ENCODE measurements around the gene MTA2.

MTA2 gene

GRCh38 chr11:62612366-62613290 is 11.0 kb upstream of the MTA2 start, which contains the start of the genes EML3 and ROM1:
Gene EML3, minus strand, starts transcription at chr11:62612775. Its CDS starts 318 bp downstream, at chr11:62612457.
Gene ROM1, plus strand, starts transcription at chr11:62613257. Its CDS starts 25 bp downstream, at chr11:62613282.
- DNase-seq (ENCODE audit: low read depth): peak; percentile 77

DNA sequence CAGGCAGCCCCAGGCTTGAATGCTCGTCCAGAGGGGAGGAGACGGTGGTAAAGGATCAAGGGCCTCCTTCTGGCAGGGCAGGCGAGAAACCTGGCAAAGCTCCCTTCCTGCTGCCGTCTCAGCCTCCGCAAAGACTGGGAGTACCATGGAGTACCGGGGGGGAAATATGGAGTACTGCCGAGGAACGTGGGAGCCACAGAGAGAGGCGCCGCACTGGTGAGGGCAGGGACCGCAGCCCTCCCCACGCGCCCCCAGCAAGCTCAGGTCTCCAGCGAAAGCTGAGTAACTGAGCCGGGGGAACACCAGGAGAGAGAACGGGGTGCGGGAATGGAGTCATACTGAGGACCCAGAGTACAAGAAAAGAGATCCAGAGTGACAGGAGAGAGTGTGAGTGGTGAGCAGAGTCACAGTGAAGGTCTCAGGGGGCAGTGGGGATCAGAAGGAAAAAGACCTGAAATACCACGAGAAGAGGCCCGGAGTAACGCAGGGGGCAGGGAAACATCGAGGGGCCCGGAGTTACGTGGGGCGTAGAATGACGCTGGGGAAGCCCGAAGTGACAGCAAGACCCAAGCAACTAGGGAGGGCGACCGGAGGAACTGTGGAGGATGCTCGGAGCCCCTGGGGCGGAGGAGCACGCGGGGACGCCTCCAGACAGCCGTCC is 10.2 kb upstream of the MTA2 start:
- DNase-seq (ENCODE audit: low read depth): no peak

DNA sequence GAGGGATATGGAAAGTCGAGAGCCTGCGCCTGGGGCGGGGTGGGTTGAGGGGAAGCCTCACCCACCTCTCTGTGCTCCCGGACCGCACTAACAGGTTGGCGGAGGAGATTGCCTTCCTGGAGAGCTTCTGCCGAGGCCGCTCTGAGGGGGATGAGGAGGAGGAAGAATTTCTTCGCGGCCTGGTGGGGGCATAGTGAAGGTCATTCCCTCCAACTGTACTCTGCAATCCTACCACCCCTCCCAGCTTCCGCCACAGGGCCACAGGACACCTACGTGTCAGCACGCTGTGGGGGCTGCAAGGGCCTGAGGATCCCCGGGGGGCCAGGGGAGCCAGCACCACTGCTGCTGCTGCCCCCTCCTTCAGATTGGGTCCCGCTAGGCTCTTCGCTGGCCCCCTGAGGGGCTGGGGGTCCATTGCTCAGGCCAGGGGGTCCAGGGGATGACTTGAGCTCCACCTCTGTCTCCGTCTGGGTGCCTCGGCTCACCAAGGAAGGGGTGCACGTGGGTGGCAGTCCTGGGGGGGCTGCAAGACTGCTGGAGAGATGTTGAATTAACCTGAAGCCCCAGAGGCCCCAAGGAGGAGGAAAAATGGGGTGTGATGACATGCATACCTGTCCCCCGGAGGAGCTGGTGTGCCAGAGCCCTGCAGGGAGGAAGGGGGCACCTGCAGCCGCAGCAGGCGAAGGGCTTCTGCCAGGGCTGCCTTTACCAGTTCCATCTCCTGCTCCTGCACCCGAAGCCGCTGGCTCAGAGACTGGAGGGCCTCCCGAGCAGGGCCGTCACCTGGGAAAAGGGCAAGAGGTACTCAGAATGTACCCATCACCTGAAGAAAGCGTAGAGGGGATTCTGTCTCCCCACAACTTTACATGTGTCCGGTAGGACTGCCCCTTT is 9.4 kb upstream of the MTA2 start:
- DNase-seq (ENCODE audit: low read depth): no peak

- DNase-seq (ENCODE audit: low read depth): no peak
Observed at GRCh38 chr11:62610403-62610802, 8.7 kb upstream of the MTA2 start.

- DNase-seq (ENCODE audit: low read depth): no peak
Observed at GRCh38 chr11:62608776-62609175, 7.1 kb upstream of the MTA2 start.

- DNase-seq (ENCODE audit: low read depth): no peak
Observed at GRCh38 chr11:62607714-62608113, 6.0 kb upstream of the MTA2 start.

GRCh38 chr11:62605902-62606301 is 4.2 kb upstream of the MTA2 start:
- DNase-seq (ENCODE audit: low read depth): no peak

- DNase-seq (ENCODE audit: low read depth): no peak
Observed at GRCh38 chr11:62605467-62605866, 3.8 kb upstream of the MTA2 start.

DNA sequence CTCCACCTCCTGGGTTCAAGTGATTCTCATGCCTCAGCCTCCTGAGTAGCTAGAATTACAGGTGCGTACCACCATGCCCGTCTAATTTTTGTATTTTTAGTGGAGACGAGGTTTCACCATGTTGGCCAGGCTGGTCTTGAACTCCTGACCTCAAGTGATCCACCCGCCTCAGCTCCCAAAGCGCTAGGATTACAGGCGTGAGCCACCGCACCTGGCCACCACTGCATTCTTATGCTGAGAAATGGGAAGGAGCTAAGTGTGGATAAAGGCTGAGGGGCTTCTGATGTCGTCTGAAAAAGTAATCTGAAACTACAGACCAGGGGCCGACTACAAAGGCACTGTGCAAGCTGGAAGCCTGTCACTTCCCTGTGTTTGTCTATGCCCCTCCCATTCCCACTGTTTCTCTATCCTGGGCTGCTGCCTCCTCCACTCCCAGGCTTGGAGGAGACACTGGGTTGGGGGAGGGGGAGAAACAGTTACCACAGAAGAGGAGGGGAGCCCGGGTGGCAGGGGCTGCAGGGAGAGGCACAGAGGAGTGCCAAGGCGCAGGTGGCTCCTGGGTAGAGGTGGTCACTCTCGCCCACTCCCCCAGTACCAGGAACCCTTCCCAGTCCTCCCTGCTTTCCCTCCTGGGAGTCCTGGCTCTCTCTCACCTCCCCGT is 2.9 kb upstream of the MTA2 start:
- no peak for DNase-seq (ENCODE audit: low read depth)

- DNase-seq (ENCODE audit: low read depth): no peak
Observed at GRCh38 chr11:62603776-62604299, 2.2 kb upstream of the MTA2 start.

DNA sequence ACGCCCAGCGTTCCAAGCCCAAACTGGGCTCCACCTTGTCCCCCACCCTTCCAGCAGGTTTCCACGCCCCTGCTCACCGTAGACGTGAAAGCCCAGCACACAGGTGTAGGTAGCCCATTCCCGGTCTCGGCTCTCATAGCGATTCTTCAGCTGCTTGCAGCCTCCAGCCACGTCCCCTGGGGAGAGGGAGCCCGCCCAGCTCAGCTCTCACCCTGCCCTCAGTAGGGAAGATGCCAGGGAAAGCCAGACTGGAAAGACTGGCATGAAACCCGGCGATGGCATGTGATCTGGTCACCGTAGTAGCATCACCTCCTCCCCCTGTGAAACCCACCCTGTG is 1.4 kb upstream of the MTA2 start:
- no peak for DNase-seq (ENCODE audit: low read depth)

GRCh38 chr11:62602141-62603071 is 741 bp upstream of the MTA2 start:
- no peak for DNase-seq (ENCODE audit: low read depth)

DNA sequence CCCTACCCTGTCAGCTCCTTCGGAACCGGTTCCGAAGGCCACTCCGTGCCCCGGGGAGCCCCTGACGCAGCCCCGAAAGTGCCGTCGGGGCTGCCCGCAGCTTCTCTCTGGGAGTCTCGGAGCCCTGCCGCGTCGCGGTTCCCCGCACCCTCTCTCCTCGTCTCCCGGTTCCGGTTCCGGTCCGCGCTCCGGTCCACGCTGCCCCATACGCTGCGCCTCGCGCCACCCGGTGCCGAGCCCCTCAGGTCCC is 618 bp downstream of the MTA2 start:
- no peak for DNase-seq (ENCODE audit: low read depth)

DNA sequence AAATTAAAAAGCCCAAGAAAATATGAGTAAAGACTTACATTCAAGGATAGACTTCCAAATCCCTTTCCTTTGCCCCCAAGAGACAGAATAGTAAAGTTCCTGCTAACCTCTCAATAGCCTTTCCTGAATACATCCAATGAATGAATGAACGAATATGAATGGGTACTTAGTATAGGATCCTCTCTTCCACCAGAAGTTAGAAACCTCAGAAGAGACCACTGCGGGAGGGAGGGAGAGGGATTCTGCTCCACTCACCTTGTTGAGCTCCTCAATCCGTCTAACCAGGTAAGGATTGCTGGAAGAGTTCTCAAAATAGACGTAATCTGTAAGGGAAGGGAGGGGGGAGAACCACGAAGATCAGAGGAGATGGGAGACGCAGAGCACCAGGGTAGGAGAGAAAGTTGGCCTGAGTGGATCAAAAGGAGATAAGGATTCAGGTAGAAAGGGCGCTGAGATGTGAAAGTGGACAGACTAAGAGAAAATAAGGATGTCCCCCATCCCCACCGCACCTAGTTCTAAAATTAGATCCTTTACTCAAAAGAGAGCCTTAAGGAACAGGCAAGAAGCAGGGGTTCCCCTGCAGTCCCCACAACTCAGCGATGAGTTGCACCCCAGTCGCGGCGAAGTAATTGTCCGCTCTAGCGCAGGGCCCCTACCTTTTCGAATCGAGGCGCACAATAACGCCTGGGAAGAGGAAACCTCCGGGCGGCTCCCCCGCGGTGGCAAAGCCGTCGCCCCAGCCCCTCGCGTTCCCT is 1.1 kb downstream of the MTA2 start:
- DNase-seq (ENCODE audit: low read depth): no peak

- no peak for DNase-seq (ENCODE audit: low read depth)
Observed at GRCh38 chr11:62599901-62600300, 1.8 kb downstream of the MTA2 start.

DNA sequence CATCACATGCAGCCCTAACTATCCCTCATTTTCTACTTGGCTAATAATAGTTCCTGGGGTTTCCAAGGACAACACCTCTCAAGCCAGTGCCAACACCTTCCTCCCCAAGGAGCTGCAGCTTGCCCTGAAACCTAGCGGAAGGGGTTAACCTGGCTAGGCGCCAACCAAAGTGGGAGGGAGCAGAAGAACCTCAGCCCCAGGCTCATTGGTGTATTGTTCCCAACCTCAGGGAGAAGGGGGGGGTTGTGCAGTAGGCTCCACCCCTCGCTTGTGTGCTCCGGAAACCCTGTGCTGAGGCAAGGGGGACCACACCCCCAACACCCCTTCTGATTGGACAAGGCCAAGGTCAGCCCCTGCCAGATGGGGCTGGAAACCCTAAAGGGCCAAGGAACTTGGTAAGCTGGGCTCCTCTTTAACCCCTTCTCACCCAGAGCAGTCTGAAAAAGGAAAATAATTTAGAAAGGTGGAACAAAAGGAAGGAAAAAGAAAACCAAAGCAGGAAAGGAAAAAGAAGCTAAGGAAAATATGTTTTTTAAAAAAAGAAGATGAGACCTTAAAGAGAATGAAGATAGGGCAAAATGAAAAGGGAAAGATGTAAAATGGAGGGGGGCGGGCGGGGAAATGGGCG is 2.5 kb downstream of the MTA2 start:
- DNase-seq (ENCODE audit: low read depth): peak; percentile 92

DNA sequence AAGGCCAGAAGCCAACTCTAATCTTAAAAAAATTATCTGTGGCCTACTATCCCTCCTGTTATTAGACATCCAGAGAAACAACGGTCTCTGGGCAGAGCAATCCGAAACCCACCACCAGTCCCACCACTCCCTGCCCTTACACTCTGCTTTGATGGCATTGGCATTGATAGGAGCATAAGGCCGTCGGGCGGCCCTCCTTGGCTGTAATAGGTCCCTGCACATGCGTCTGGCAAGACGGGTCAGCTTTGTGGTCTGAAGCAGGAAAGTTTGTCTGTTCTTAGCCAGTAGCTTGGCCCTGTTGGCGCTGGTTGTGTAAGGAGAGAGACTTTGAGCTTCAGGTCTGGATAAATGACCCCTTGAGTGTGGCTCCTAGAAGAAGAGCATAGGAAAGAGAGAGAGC is 6.5 kb downstream of the MTA2 start:
- DNase-seq (ENCODE audit: low read depth): no peak

GRCh38 chr11:62593434-62594044 is 8.1 kb downstream of the MTA2 start:
- peak; percentile 61 for DNase-seq (ENCODE audit: low read depth)

- DNase-seq (ENCODE audit: low read depth): no peak
Observed at GRCh38 chr11:62592989-62593421, 8.7 kb downstream of the MTA2 start.

Measured in stimulated activated CD8-positive, alpha-beta memory T cell treated with anti-CD3 and anti-CD28 coated beads, Interleukin-15, amount 100 ng/mL, for 1 hour (primary cell).